Measurements from ENCODE around the gene KIF26B. TPM values are rescaled to one million over a fixed set of nuclear protein-coding genes. Genes with fewer than 3 reads are reported as not detected.

KIF26B gene
- total RNA-seq, 3 donors from 2014 or later = 0.14 to 3.2 (median 0.39) TPM

GRCh38 chr1:245133995-245134715, 20.6 kb upstream of the KIF26B start:
- Histone ChIP-seq H3K9me3 (no peaks in the 10 kb centered on the region), H3K4me1 (ENCODE audit: low read depth) (no peaks in the 10 kb centered on the region), H3K4me3 (no peak overlapping the region), H3K36me3 (ENCODE audit: low read depth) (no peaks in the 10 kb centered on the region)
- ATAC-seq (no peak), DNase-seq (no peak)
- intact Hi-C loops (cut with DNase I, micrococcal nuclease) = no loop called here
- TF ChIP-seq CTCF (IDR thresholded peaks at IDR 0.05) = no peak

GRCh38 chr1:245142171-245142798, 12.5 kb upstream of the KIF26B start:
- TF ChIP-seq CTCF (IDR thresholded peaks at IDR 0.05) = no peak
- DNase-seq = no peak
- intact Hi-C loops (cut with DNase I, micrococcal nuclease) = no loop called here
- Histone ChIP-seq H3K9me3 (no peaks in the 10 kb centered on the region), H3K36me3 (ENCODE audit: low read depth) (no peaks in the 10 kb centered on the region), H3K4me1 (ENCODE audit: low read depth) (no peaks in the 10 kb centered on the region), H3K4me3 (no peak overlapping the region)
- no peak for ATAC-seq

- intact Hi-C loops (cut with DNase I, micrococcal nuclease) = no loop called here
- TF ChIP-seq CTCF (IDR thresholded peaks at IDR 0.05) = no peak
- Histone ChIP-seq H3K4me1 (ENCODE audit: low read depth) (no peaks in the 10 kb centered on the region), H3K36me3 (ENCODE audit: low read depth) (no peaks in the 10 kb centered on the region), H3K4me3 (no peak overlapping the region), H3K9me3 (no peaks in the 10 kb centered on the region)
- DNase-seq (no peak), ATAC-seq (no peak)
Observed at GRCh38 chr1:245142976-245143375, 11.8 kb upstream of the KIF26B start.

- no peaks in the 10 kb centered on the region for H3K4me1 ChIP-seq (ENCODE audit: low read depth)
- ATAC-seq = no peak
- intact Hi-C loops (cut with DNase I, micrococcal nuclease) = no loop called here
- TF ChIP-seq CTCF (IDR thresholded peaks at IDR 0.05) = no peak
- no peaks in the 10 kb centered on the region for H3K36me3 ChIP-seq (ENCODE audit: low read depth)
- no peaks in the 10 kb centered on the region for H3K9me3 ChIP-seq
- no peak overlapping the region for H3K4me3 ChIP-seq
- no peak for DNase-seq
Observed at GRCh38 chr1:245143849-245144248, 10.9 kb upstream of the KIF26B start.

GRCh38 chr1:245148069-245148468, 6.7 kb upstream of the KIF26B start:
- intact Hi-C loops (cut with DNase I, micrococcal nuclease) = no loop called here
- Histone ChIP-seq H3K4me3 (no peak overlapping the region), H3K36me3 (ENCODE audit: low read depth) (no peaks in the 10 kb centered on the region), H3K9me3 (no peaks in the 10 kb centered on the region), H3K4me1 (ENCODE audit: low read depth) (peaks cover under 1% of the 10 kb centered on the region)
- no peak for ATAC-seq
- DNase-seq = no peak
- no peak for TF ChIP-seq CTCF (IDR thresholded peaks at IDR 0.05)
